Testis (tissue), 3 donors: Measurements from ENCODE around the gene SEZ6. TPM values are rescaled to one million over a fixed set of nuclear protein-coding genes. Genes with fewer than 3 reads are reported as not detected.

Experiments used
- DNase-seq: peaks from one replicate; pipeline ENCODE4 v3.0.0-alpha.2; 2019
- H3K27ac ChIP-seq, 2 donors: fragments of 200-600 bp; sonication (generic); one replicate each; pipeline ENCODE4 v1.5.1; 2019
- H3K27me3 ChIP-seq: fragments of 200-600 bp; sonication (generic); one replicate; pipeline ENCODE4 v1.5.1; 2019
- H3K36me3 ChIP-seq: fragments of 200-600 bp; sonication (generic); one replicate; pipeline ENCODE4 v1.5.1; 2017; ENCODE audit warnings: low read depth; ENCODE audit errors: missing control alignments
- H3K4me1 ChIP-seq: fragments of 200-600 bp; sonication (generic); one replicate; pipeline ENCODE4 v1.5.1; 2019
- H3K4me3 ChIP-seq, 2 donors: fragments of 200-600 bp; sonication (generic); one replicate each; pipeline ENCODE4 v1.5.1; 2017 to 2019
- H3K9me3 ChIP-seq: fragments of 200-600 bp; sonication (generic); one replicate; pipeline ENCODE4 v1.5.1; 2017
- CTCF ChIP-seq, 3 experiments: fragments of 450-650 bp in 2 of 3; fragments of 200-600 bp in 1 of 3; sonication (generic) in 1 of 3; IDR thresholded peaks; one replicate each; pipeline ENCODE4 v1.5.1; 2016 to 2019; ENCODE audit warnings: antibody characterized with exemption in 3 of 3, mild to moderate bottlenecking in 2 of 3, moderate library complexity in 1 of 3
- POLR2A ChIP-seq: fragments of 450-650 bp; IDR thresholded peaks from one replicate; pipeline ENCODE4 v1.6.1; 2017; ENCODE audit warnings: antibody characterized with exemption, mild to moderate bottlenecking, moderate library complexity
- WGBS, 2 donors: methylation state at CpG; one replicate each; pipeline ENCODE4 v1.1.5; 2018; 5-methylcytosine and 5-hydroxymethylcytosine counted together
- intact Hi-C: fragments of 100-400 bp; cut with DNase I; formaldehyde crosslinking; loops from one replicate; pipeline ENCODE4 v1.15.1; 2023; ENCODE audit warnings: low total_unique reads
- polyA plus RNA-seq: library from polyadenylated mRNA; stranded (reverse); fragments of 350-450 nt; fragmentation: Illumina TruSeq; extraction: RNeasy Lipid Tissue Mini Kit (QIAGEN cat#74804); gene quantifications from one replicate; pipeline ENCODE4 v1.2.3, GENCODE V29; 2014; ENCODE audit warnings: low read depth, low replicate concordance; ENCODE audit not compliant: insufficient read depth
- total RNA-seq, 2 donors: library from RNA; depleted of rRNA; stranded (reverse); fragments of >200 nt; gene quantifications; one replicate each; pipeline ENCODE4 v1.2.3, GENCODE V29; 2016

The SEZ6 gene
- total and polyA plus RNA-seq, 3 donors from 2014 or later = 0.53 to 2.1 (median 0.79) TPM

GRCh38 chr17:28986714-28987655 lies 18.8 kb downstream of the SEZ6 start:
- no peak for DNase-seq
- Histone ChIP-seq H3K4me3 (no peak overlapping the region), H3K27ac (no peak overlapping the region), H3K27me3 (no peaks in the 10 kb centered on the region), H3K4me1 (no peaks in the 10 kb centered on the region), H3K36me3 (no peaks in the 10 kb centered on the region), H3K9me3 (no peaks in the 10 kb centered on the region)
- intact Hi-C loops = no loop called here
- WGBS, 2 donors = 74 to 85% methylated on average over 3 to 15 of the region's 15 CpGs
- no peak for TF ChIP-seq CTCF (IDR thresholded peaks at IDR 0.05)
- TF ChIP-seq POLR2A = no peak

GRCh38 chr17:28985950-28986713 lies 19.7 kb downstream of the SEZ6 start:
- no peak overlapping the region for H3K27ac ChIP-seq
- no peaks in the 10 kb centered on the region for H3K27me3 ChIP-seq
- H3K9me3 ChIP-seq = no peaks in the 10 kb centered on the region
- TF ChIP-seq CTCF (IDR thresholded peaks at IDR 0.05) = no peak
- no peak for TF ChIP-seq POLR2A
- no peaks in the 10 kb centered on the region for H3K36me3 ChIP-seq
- no peak overlapping the region for H3K4me3 ChIP-seq
- intact Hi-C loops = no loop called here
- 9 to 24% methylated on average over 9 to 36 of the region's 36 CpGs for WGBS, 2 donors
- no peak for DNase-seq
- no peaks in the 10 kb centered on the region for H3K4me1 ChIP-seq

- Histone ChIP-seq H3K4me3 (no peak overlapping the region), H3K4me1 (no peaks in the 10 kb centered on the region), H3K27ac (no peak overlapping the region), H3K36me3 (no peaks in the 10 kb centered on the region), H3K9me3 (no peaks in the 10 kb centered on the region), H3K27me3 (no peaks in the 10 kb centered on the region)
- 73 to 76% methylated on average over 7 of the region's 7 CpGs for WGBS, 2 donors
- intact Hi-C loops = no loop called here
- TF ChIP-seq CTCF (IDR thresholded peaks at IDR 0.05) (no peak), POLR2A (no peak)
- no peak for DNase-seq
Observed at GRCh38 chr17:28983286-28984230, 22.3 kb downstream of the SEZ6 start.

GRCh38 chr17:28982131-28982793 lies 23.6 kb downstream of the SEZ6 start:
- Histone ChIP-seq H3K9me3 (no peaks in the 10 kb centered on the region), H3K4me3 (no peak overlapping the region), H3K27ac (no peak overlapping the region), H3K4me1 (no peaks in the 10 kb centered on the region), H3K27me3 (no peaks in the 10 kb centered on the region), H3K36me3 (no peaks in the 10 kb centered on the region)
- intact Hi-C loops = no loop called here
- peak; percentile 24 for DNase-seq
- TF ChIP-seq POLR2A = no peak
- no peak for TF ChIP-seq CTCF (IDR thresholded peaks at IDR 0.05)
- WGBS, 2 donors = 81 to 85% methylated on average over 11 of the region's 11 CpGs
